HL-60 (cell line): ENCODE data around the gene UBFD1.

Source experiments
- GABPA ChIP-seq: IDR thresholded peaks from 2 replicates; pipeline ENCODE4 v1.6.1; 2012; ENCODE audit warnings: low read depth
- POLR2AphosphoS5 ChIP-seq: IDR thresholded peaks from 2 replicates; pipeline ENCODE4 v1.6.1; 2012; ENCODE audit warnings: low read depth
- SPI1 ChIP-seq: IDR thresholded peaks from 2 replicates; pipeline ENCODE4 v1.6.1; 2012; ENCODE audit warnings: low read depth, mild to moderate bottlenecking, borderline replicate concordance
- TF ChIP-seq, protein P1 (sequence below): IDR thresholded peaks from one replicate; pipeline ENCODE4 v1.5.1; 2011; ENCODE audit warnings: low read length, control low read depth, inconsistent platforms; ENCODE audit not compliant: insufficient read depth
- TF ChIP-seq, protein P2 (sequence below): IDR thresholded peaks from 2 replicates; pipeline ENCODE4 v1.6.1; 2012; ENCODE audit warnings: low read depth; ENCODE audit not compliant: insufficient replicate concordance

DNA sequence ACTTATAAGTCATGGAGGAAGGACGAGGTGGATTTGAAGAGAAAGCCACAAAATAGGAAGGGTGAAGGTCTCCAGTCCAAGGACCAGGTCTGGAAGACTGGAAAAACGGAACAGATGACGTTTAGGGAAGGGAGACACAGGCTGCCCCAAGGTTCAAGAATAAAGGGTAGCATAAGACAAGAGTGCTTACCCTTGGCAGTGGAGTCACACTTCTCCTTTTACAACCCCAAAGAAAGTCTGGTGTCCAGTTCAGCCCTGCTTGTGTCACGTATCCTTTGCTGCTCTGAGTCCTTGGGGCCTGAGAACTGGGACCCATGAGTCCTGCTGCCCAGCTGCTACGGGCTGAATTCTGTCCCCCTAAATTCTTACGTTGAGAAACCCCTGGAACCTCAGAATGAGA lies 34.2 kb upstream of the UBFD1 start:
- TF ChIP-seq, protein P1, sequence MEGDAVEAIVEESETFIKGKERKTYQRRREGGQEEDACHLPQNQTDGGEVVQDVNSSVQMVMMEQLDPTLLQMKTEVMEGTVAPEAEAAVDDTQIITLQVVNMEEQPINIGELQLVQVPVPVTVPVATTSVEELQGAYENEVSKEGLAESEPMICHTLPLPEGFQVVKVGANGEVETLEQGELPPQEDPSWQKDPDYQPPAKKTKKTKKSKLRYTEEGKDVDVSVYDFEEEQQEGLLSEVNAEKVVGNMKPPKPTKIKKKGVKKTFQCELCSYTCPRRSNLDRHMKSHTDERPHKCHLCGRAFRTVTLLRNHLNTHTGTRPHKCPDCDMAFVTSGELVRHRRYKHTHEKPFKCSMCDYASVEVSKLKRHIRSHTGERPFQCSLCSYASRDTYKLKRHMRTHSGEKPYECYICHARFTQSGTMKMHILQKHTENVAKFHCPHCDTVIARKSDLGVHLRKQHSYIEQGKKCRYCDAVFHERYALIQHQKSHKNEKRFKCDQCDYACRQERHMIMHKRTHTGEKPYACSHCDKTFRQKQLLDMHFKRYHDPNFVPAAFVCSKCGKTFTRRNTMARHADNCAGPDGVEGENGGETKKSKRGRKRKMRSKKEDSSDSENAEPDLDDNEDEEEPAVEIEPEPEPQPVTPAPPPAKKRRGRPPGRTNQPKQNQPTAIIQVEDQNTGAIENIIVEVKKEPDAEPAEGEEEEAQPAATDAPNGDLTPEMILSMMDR: no peak
- TF ChIP-seq, protein P2, sequence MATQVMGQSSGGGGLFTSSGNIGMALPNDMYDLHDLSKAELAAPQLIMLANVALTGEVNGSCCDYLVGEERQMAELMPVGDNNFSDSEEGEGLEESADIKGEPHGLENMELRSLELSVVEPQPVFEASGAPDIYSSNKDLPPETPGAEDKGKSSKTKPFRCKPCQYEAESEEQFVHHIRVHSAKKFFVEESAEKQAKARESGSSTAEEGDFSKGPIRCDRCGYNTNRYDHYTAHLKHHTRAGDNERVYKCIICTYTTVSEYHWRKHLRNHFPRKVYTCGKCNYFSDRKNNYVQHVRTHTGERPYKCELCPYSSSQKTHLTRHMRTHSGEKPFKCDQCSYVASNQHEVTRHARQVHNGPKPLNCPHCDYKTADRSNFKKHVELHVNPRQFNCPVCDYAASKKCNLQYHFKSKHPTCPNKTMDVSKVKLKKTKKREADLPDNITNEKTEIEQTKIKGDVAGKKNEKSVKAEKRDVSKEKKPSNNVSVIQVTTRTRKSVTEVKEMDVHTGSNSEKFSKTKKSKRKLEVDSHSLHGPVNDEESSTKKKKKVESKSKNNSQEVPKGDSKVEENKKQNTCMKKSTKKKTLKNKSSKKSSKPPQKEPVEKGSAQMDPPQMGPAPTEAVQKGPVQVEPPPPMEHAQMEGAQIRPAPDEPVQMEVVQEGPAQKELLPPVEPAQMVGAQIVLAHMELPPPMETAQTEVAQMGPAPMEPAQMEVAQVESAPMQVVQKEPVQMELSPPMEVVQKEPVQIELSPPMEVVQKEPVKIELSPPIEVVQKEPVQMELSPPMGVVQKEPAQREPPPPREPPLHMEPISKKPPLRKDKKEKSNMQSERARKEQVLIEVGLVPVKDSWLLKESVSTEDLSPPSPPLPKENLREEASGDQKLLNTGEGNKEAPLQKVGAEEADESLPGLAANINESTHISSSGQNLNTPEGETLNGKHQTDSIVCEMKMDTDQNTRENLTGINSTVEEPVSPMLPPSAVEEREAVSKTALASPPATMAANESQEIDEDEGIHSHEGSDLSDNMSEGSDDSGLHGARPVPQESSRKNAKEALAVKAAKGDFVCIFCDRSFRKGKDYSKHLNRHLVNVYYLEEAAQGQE: no peak
- TF ChIP-seq GABPA (no peak), POLR2AphosphoS5 (no peak), SPI1 (no peak)
